Upper lobe of left lung (tissue), 4 donors: Measurements from ENCODE around the gene MGAT4A.

ENCODE experiments used
- POLR2A ChIP-seq, 4 donors: fragments of 450-650 bp; IDR thresholded peaks; one replicate each; pipeline ENCODE4 v1.5.1; 2016 to 2017; ENCODE audit warnings: antibody characterized with exemption in 4 of 4, mild to moderate bottlenecking in 2 of 4
- POLR2AphosphoS5 ChIP-seq, 2 donors: sonication (generic); formaldehyde crosslinking; IDR thresholded peaks; one replicate each; pipeline ENCODE4 v1.5.1; 2017; ENCODE audit warnings: antibody characterized with exemption in 2 of 2
- TF ChIP-seq, protein P1 (sequence below), 6 experiments: fragments of 450-650 bp in 4 of 6; fragments of 200-600 bp in 2 of 6; sonication (generic) in 2 of 6; IDR thresholded peaks; one replicate each; pipeline ENCODE4 v1.5.1; 2016 to 2019; ENCODE audit warnings: antibody characterized with exemption in 6 of 6

DNA sequence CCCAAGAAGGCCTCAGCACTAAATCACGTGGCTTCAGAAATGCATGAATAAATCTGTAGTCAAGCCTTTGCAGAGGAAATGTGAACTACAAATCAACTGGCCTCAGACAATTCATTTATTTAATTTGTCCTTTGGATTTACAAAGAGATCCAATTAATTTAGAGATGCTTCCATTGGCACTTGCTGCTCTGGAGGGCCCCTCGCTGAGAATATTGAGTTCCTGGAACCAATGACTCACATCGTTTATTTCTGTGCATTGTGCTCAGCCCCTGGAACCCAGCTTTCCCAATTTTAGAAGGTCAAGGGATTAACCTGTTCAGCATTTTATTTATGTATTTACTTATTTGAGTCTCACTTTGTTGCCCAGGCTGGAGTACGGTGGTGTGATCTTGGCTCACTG, 47.2 kb upstream of the MGAT4A start:
- TF ChIP-seq, protein P1, sequence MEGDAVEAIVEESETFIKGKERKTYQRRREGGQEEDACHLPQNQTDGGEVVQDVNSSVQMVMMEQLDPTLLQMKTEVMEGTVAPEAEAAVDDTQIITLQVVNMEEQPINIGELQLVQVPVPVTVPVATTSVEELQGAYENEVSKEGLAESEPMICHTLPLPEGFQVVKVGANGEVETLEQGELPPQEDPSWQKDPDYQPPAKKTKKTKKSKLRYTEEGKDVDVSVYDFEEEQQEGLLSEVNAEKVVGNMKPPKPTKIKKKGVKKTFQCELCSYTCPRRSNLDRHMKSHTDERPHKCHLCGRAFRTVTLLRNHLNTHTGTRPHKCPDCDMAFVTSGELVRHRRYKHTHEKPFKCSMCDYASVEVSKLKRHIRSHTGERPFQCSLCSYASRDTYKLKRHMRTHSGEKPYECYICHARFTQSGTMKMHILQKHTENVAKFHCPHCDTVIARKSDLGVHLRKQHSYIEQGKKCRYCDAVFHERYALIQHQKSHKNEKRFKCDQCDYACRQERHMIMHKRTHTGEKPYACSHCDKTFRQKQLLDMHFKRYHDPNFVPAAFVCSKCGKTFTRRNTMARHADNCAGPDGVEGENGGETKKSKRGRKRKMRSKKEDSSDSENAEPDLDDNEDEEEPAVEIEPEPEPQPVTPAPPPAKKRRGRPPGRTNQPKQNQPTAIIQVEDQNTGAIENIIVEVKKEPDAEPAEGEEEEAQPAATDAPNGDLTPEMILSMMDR (IDR thresholded peaks at IDR 0.05) = no peak
- TF ChIP-seq POLR2A (IDR thresholded peaks at IDR 0.05) = no peak
- TF ChIP-seq POLR2AphosphoS5 (IDR thresholded peaks at IDR 0.05) = no peak
